HG03565 (cell line): ENCODE measurements around the gene EMC1.
"Not testable (repeated sequence)": the region's sequence is repeated elsewhere in the genome, so short reads cannot be mapped to it uniquely, and the experiment has no call there.

Experiments used
- ATAC-seq: cut with Tn5 transposase; IDR thresholded peaks from one replicate; pipeline ENCODE4 v1.9.1; 2021; ENCODE audit warnings: mild to moderate bottlenecking, moderate library complexity; ENCODE audit not compliant: unreplicated experiment

Gene EMC1

GRCh38 chr1:19220080-19220846 is 31.1 kb downstream of the EMC1 start:
- no peak for ATAC-seq

- ATAC-seq = no peak
These were observed 31.9 kb downstream of the EMC1 start for GRCh38 chr1:19219451-19219850.

GRCh38 chr1:19216585-19216984 is 34.7 kb downstream of the EMC1 start:
- not testable (repeated sequence) for ATAC-seq

- ATAC-seq = no peak
These were observed 37.7 kb downstream of the EMC1 start for GRCh38 chr1:19213580-19213979.

GRCh38 chr1:19212167-19212566 is 39.2 kb downstream of the EMC1 start:
- ATAC-seq = no peak

- no peak for ATAC-seq
These were observed 40.4 kb downstream of the EMC1 start for GRCh38 chr1:19210772-19211549.

GRCh38 chr1:19209990-19210771 is 41.1 kb downstream of the EMC1 start, which contains the start of gene UBR4:
Gene UBR4, minus strand, starts transcription at chr1:19210266. Its CDS starts 18 bp downstream, at chr1:19210248.
- peak; percentile 81 for ATAC-seq

- ATAC-seq = peak; percentile 27
These were observed 41.8 kb downstream of the EMC1 start for GRCh38 chr1:19209439-19209989.

- no peak for ATAC-seq
These were observed 42.5 kb downstream of the EMC1 start for GRCh38 chr1:19208710-19209438.

- ATAC-seq = no peak
These were observed 44.4 kb downstream of the EMC1 start for GRCh38 chr1:19206947-19207346.

GRCh38 chr1:19205845-19206244 is 45.5 kb downstream of the EMC1 start:
- ATAC-seq = no peak

- ATAC-seq = no peak
These were observed 45.9 kb downstream of the EMC1 start for GRCh38 chr1:19205403-19205802.

- ATAC-seq = no peak
These were observed 46.7 kb downstream of the EMC1 start for GRCh38 chr1:19204446-19205266.

- no peak for ATAC-seq
These were observed 47.9 kb downstream of the EMC1 start for GRCh38 chr1:19203440-19203839.

- no peak for ATAC-seq
These were observed 48.9 kb downstream of the EMC1 start for GRCh38 chr1:19202396-19202795.

- ATAC-seq = no peak
These were observed 51.2 kb downstream of the EMC1 start for GRCh38 chr1:19199969-19200604.

- no peak for ATAC-seq
These were observed 51.9 kb downstream of the EMC1 start for GRCh38 chr1:19199329-19199968.

- ATAC-seq = no peak
These were observed 52.5 kb downstream of the EMC1 start for GRCh38 chr1:19198820-19199219.

GRCh38 chr1:19197845-19198244 is 53.5 kb downstream of the EMC1 start:
- no peak for ATAC-seq
